HG03469 (cell line): ENCODE data around the gene MYO15B.
"Not testable (repeated sequence)": the region's sequence is repeated elsewhere in the genome, so short reads cannot be mapped to it uniquely, and the experiment has no call there.

ENCODE experiments used
- ATAC-seq: cut with Tn5 transposase; IDR thresholded peaks from one replicate; pipeline ENCODE4 v1.9.1; 2021; ENCODE audit warnings: mild to moderate bottlenecking, moderate library complexity, moderate number of reproducible peaks; ENCODE audit not compliant: unreplicated experiment

Gene MYO15B

DNA sequence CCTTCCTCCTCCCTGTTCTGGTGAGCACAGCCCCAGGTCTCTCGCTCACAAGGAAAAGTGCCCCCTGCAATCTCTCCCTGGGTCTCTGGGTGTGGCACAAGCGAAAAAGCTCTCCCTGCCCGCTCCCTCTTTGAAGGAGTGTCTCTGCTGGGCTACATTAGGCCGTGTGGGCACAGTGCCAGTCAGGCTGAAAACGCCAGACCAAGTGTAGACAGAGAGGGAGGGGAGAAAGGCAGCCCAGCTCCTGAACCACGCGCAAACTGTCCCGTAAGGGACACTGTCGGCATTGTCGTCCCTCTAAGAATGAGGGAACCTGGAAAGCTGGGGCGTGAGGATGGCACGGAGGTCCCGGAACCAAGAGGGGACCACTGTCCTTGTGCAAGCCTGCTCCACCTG lies 49.5 kb downstream of the MYO15B start:
- no peak for ATAC-seq

DNA sequence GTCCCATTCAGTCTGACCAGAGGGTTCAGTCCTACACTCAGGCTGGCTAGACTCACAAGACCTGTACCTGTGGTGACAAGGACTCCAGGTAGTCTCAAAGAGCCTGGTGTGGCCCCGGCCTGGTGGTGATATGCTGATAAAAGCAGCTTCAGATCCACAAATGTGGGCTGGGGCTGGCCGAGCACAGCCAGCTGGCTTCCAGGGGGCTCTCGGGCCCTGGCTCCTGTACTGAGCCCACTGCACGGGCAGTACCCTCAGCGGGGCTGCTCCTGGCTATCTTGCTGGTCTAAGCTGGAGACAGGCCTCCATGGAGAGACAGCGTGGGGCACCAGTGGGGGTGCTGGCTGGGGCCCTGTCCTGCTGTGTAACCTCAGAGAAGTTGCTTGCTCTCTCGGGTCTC lies 50.0 kb downstream of the MYO15B start:
- ATAC-seq = no peak

DNA sequence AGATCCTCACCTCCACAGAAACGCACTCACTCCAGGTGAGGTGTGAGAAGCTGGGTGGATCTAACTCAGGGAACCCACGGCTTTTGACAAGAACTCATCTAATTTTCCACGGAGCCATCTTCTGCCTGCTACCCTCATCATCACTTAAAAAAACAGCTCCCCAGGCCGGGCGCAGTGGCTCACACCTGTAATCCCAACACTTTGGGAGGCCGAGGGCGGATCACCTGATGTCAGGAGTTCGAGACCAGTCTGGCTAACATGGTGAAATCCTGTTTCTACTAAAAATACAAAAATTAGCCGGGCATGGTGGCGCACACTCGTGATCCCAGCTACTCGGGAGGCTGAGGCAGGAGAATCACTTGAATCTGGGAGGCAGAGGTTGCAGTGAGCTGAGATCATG lies 50.4 kb downstream of the MYO15B start:
- ATAC-seq = not testable (repeated sequence)

DNA sequence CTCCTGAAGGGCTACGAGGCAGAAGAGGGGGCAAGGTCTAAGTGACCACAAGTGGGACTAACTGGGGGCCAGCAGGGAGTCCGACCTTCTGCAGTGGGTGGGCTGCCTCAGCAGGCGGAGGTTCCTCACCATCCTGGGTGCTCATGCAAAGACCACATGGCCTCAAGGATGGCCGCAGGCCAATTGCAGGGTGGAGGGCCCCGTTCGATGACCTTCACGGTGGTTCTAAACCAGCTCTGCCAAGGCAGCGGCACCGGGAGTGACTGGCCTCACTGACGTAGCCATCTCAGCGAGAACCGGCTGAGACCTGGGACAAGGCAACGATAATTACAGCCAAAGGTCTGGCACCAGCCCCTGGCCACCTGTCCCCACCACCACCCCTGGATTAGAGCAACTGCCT lies 51.3 kb downstream of the MYO15B start:
- ATAC-seq = no peak

DNA sequence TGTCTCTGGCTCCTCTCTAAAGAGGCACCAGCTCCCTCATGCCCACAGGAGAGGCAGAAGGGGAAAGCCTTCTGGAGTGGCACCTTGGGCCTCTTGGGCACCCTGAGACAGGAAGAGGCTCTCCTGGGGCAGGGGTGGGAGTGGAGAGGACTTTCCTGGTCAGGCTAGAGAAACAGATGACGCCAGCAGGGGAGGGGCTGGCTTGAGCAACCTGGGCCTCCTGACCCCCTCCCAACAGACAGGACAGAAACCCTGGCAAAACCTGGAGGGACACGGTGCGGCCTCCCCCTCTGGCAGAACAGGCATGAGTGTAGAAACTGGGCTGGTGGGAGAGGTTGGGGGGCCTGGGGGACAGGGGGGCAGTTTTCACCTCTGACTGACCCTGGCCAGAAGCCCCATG lies 51.7 kb downstream of the MYO15B start:
- ATAC-seq = no peak

DNA sequence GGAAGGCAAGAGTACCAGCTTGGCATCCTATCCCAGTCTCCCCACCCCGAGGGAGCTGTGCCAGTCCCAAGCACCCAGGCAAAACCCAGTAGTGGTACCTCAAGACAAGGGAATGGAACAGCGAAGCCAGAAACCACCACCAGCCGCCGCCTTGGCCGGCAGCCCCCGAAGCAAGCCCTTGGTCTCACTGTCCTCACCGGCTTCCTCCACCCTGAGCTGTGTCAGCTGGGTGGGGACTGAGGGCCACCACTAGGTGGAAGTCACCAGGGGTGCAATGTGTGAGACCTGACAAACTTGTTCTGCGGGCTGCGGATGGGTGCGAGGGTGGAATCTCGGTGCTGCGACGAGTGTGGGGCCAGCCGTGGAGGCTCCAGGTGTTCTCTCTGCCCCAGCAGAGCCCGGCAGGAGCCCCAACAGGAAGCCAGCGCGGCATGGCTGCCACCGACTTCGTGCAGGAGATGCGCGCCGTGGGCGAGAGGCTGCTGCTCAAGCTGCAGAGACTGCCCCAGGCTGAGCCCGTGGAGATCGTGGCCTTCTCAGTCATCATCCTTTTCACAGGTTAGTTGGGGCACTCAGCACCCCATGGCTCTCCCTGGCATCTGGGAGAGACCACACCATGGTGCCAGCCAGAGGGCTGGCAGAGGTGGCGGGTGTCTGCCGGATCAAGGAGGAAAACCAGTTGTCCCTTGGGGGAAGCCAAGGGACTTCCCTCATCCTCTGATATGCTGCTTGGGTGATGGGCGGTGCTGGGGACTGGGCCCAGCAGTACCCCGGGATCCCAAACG lies 52.4 kb downstream of the MYO15B start:
- ATAC-seq = no peak

DNA sequence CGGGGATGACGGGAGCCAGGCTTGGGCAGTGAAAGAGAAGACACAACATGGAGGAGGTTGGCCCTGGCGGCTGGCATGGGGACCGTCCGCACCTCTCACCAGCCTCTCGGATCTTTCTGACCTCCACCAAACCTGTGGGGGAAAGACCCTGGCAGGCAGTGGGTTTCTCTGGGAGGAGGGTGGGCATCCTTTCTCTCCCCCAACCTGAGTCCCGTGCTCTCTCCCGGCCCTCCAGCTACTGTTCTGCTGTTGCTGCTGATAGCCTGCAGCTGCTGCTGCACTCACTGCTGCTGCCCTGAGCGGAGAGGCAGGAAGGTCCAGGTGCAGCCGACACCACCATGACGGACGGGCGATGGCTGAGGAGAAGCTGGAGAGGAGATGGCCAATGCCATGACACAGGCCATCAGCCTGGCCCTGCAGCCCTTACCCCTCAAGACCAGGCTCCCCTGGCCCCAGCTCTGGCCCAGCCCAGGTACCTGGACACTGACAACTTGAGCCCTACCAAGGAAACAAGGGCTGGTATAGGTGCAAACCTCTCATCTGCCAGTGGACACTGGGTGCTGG lies 53.0 kb downstream of the MYO15B start:
- ATAC-seq = no peak

DNA sequence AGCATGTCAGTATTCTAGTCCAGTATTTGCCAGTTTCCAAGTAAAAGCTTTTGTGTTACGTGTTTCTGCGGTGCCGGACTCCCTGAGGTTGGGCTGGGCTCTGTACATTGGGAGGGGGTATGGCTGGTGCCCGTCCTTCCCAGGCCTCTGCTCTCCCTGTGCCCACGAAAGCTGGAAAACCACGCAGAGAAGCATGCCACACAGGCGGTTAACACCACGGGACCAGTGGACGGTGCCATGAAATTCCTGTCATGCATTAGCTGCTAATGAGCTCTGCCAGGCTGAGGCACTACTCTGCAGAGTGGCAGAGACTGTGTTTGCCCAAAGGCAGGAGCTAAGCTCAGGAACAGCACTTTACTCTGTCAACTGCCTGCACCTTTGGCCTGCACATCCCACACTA lies 53.7 kb downstream of the MYO15B start:
- no peak for ATAC-seq

DNA sequence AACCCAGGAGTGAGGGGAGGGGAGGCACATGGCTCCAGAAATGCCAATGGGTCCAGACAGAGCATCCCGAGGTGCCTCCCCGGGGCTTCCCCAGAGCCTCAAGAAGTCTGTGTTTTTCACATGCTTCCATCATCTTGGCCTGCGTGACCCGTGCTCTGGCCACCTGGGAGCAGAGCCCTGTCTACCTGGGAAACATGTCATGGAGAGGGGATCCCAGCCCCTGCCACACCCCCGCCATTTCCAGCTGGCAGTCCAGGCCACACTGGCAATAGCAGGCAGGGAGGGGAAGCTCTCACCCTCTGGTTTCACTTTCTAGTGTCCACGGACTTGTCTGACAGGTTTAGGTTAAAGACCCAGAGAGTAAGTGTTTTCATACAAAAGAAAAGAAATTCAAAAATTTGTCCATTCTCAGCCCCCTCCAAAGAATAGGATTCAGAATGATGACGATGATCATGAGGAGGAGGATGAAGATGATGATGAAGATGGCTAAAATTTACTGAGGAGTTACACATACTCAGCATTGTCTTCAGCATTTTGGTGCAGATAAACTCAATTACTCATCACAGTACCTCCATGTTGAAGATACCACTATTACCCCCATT lies 54.7 kb downstream of the MYO15B start:
- ATAC-seq = no peak

DNA sequence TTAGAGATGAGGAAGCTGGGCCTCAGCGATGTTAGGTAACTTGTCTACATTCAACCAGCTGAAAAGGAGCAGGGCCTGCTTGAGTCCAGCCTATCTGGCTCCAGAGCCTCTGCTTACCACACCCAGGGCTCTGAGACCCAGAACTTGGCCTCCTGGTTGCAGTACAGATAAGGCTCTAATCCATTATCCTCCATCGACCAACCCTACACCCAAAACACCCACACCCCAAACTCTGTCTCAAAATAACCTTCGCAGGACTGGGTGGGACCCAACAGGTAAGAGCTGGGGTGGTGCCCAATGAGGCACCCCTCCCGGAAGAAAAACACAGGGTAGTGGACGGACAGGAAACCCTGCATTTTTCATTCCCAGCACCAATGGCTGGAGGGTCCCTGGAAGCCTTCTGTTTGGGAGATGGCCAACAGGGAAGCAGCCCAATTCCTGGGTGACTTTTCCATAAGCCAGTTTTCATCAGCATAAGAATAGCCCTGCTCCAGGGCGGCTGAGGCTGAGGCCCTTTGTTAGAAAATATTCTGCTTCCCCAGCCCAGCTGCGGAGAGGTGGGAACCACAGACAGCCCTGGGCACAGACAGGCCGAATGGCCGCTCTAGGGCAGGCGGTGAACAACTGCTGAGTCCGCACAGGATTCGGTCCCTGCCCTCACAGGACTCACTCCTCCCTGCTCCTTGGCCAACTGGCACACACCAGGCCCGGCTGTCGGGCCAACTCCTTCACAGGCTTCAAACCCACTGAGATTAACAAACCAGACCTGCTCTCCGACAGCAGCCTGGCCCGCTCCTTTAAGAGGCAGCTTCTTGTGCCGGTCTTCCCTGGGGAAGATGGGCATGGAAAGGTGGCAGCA lies 55.4 kb downstream of the MYO15B start:
- no peak for ATAC-seq

DNA sequence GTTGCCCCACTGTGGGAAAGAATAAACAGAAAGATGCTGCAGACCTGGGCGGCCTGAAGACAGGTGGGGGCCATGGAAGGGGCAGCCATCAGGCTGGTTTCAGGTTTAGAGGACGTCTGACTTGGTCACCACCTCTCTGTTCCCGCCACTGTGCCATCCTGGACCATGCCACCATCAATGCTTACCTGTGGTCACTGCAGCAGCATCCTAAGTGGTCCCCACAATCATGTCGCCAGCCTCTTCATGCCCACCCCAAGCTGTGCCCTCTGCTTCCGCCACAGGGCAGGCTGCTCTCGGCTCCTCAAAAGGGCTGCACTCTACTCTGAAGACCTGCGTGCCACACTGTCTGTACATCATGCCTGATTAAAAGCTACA lies 56.0 kb downstream of the MYO15B start:
- no peak for ATAC-seq

DNA sequence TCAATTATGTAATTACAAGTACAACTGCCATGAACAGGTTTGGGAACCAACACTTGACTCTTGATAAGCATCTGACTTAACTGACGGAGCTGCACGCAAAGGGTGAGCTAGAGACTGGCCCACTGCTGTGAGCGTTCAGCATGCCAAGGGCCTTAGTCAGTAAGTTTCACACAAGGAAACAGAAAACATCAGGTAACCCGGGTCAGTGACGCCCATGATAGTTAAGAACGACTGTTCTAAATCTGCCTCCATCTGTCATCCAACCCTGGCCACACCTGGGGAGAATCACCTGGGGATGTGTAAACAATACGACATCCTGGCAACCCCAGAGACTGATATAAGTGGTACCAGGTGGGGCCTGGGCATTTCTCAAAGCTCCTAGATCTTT lies 57.9 kb downstream of the MYO15B start:
- ATAC-seq = no peak

DNA sequence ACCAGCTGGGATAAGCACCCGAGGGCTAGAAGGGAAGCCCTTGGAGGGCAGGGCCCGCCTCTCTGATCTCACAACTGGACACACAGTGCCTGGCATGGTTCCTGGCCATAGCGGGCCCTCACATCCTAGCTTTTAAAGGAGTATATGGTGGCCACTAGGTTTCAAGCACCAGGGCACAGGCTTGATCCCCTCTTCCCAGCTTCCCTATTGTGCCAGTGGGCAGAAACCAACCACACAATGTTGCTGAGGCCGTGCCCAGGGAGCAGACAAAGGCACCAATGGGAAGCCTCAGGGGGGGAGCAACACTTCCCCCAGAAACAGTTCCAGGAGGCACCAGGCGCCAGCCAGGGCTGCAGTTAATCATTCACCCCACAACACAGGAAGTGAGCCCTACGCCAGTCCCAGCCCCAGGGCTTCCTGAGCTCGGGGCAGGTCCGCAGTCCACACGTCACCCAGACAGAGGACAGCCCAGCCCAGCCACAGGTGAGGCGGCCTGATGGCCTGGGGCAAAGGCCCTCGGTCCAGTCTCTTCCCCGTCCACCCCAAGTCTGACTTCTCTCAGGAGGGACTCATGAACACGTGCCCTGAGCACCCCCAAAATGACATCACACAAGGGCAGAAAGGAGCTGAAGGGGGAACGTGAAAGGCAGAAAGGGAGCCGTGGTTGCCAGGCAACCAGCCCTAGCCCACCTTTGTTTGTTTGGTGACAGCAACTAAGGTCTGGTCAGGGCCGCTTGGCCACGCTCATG lies 58.5 kb downstream of the MYO15B start:
- no peak for ATAC-seq

DNA sequence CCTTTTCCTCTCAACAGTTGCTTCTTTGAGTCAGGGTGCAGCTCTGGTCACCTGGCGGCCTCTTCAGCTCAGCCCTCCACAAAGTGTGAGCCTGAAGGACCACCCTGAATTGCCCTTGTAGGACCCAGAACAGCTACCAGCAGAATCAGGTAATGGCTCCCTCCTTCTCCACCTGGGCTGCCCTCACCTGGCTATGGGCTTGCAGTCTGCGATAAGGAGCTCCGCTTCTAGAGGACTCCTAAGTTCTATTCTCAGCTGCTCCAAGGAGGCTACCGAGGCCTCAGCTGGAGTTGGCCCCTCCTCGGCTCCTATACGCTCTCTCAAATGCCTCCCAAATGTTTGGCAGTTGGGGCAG lies 59.0 kb downstream of the MYO15B start:
- ATAC-seq = no peak

DNA sequence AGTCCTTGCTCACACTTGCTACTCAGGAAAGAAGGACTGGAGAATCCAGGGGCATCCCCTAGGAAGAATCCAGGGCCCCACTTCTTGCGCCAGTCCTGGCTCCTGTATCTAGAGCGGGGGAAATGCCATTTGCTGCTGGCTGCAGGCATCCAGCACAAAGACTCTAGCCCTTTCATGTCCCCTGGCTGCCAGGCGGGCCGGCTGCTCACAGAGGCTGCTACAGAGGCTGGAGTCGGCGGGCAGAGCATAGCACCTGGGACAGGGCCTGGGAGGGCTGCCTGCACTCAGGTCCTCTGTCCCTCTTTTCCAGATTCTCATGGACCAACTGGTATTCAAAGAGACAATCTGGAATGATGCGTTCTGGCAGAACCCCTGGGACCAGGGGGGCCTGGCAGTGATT lies 59.5 kb downstream of the MYO15B start:
- ATAC-seq = no peak

DNA sequence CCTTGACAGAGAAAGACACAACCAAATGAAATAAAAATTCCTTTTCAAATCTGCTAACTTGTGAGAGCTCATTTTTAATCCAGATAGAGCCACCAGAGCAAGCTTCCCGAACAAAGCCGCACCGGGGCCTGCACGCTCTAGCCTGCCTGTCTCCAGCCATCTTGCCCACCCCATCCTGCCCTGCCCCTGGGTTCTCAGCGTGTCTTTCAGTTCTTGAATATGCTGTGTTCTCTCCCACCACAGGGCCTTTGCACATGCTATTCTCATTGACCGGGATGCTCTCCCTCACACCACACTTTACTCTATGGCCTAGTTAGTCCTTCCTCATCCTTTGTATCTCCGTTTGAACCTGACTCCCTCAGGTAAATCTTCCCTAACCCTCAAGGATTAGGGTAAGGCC lies 60.3 kb downstream of the MYO15B start:
- ATAC-seq = no peak

DNA sequence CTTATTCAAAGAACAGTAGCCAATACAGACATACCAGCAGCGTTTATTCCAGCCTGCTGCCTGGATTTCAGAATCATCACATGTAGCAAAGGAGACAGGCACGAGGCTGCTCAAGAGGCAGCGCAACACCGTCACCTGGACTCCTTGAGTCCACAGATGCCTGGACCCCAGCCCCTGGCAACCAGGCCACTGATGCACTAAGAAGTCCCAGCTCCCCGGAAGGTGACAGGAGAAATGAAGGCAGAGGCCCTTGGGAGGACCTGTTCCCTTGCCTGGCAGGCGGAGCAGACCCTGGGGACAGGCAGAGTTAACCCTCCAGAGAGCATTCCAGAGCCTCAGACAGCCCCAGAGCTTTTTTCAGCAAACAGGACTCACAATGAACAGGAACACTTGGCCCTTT lies 62.1 kb downstream of the MYO15B start:
- no peak for ATAC-seq

DNA sequence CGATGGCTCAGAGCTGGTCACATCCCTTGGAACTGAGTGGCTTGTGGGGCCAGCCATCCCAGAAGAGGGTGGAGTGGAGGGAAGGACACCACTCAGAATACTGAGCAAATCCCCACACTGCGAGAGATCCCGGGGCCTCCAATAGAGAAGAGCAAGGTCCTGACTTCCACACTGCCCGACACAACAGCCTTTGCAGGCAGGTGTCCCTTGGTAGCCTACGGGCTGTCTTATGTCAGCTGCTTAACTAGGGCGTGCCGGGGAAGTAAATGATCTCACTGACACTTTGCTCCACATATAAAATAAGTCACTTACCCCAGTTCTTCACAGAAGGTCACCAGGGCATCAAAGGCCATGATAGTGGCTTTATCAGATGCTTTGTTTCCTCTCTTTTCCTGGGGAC lies 63.3 kb downstream of the MYO15B start:
- no peak for ATAC-seq

DNA sequence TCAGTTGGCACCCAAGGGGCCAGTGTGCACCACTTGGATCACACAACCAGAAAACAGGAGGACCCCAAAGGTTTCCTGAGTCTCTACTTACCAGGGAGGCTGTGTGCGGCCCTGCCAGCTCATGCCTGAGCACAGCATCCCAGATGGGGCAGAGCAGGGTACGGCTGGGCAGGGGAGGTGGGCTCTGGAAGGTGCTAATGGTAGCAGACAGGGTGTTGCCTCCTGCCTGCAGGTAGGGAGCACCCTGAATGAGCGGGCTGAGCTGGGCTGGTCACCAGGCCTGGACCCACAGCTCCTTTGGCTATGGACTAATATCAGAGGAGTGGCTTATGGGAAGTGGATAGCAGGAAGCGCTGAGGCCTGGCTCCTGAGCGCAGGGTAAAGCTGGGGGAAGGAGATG lies 64.7 kb downstream of the MYO15B start:
- ATAC-seq = no peak

DNA sequence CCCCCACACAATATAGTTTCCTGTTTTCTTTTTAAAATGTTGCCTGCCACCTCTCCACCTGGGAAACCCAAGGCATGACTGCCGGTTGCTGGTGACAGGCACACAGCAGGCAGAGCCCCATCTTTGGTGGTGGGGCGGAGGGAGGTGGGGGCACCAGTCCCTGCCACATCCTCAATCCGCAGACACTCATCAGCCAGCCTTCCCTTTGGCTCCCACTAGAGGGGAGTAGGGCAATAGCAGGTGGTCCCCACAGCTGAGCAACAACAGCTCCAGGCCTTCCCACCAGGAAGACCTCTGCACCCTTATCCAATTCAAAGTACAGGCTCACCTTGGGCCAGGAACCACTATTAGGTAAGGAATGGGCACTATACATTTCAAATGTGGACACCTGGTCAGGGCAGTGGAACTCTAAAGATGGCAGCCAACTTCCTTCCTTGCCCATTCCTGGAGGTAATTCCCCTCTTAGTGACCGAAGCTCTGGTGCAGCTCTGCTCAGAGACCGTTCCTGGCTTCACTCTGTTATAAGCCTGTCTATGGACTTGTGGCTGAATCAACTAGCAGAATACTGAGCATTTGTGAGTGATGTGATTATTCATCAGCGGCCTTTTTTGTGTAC lies 65.4 kb downstream of the MYO15B start:
- no peak for ATAC-seq

DNA sequence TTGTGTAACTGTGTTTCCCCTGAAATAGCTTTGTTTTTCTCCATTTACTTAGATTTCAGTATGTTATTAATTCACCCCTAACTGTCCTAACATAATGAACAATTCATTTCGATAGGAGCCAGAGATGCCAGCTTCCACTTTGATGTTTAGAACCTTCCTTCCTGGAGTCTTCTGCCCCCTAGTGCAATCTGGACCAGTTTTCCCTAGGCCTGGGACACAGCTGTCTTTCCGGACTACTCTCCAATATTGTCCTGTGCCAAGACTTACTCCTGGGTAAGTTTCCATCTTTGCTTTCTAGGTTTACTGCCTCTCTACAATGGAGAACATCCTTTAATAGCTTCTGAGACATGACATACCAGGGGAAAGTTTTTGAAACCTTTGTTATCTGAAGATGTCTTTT lies 66.6 kb downstream of the MYO15B start:
- no peak for ATAC-seq
